GM12801 (cell line): ENCODE results near the gene PMM1.

ENCODE experiments used
- CTCF ChIP-seq: IDR thresholded peaks from one replicate; pipeline ENCODE4 v1.5.1; 2011; ENCODE audit warnings: control low read depth; ENCODE audit not compliant: insufficient read length; ENCODE audit errors: extremely low read depth

PMM1 gene

GRCh38 chr22:41584881-41585280, 4.8 kb downstream of the PMM1 start:
- no peak for TF ChIP-seq CTCF

- TF ChIP-seq CTCF = no peak
Observed at GRCh38 chr22:41582694-41583093, 6.9 kb downstream of the PMM1 start.

GRCh38 chr22:41579997-41580355, 9.7 kb downstream of the PMM1 start:
- no peak for TF ChIP-seq CTCF

GRCh38 chr22:41579297-41579996, 10.2 kb downstream of the PMM1 start:
- no peak for TF ChIP-seq CTCF

- no peak for TF ChIP-seq CTCF
Observed at GRCh38 chr22:41578818-41579217, 10.8 kb downstream of the PMM1 start.

GRCh38 chr22:41578114-41578513, 11.5 kb downstream of the PMM1 start:
- no peak for TF ChIP-seq CTCF

- no peak for TF ChIP-seq CTCF
Observed at GRCh38 chr22:41576877-41577276, 12.8 kb downstream of the PMM1 start.
